Spleen (tissue), 7 donors: Measurements from ENCODE around the gene TRIM47.

Experiments used
- POLR2A ChIP-seq, 3 donors: fragments of 450-650 bp; IDR thresholded peaks; one replicate each; pipeline ENCODE4 v1.5.1; 2017; ENCODE audit warnings: antibody characterized with exemption in 3 of 3, mild to moderate bottlenecking in 1 of 3
- POLR2AphosphoS5 ChIP-seq, 3 donors: sonication (generic); formaldehyde crosslinking; IDR thresholded peaks; one replicate each; pipeline ENCODE4 v1.5.1; 2017; ENCODE audit warnings: antibody characterized with exemption in 3 of 3
- TF ChIP-seq, protein P1 (sequence below), 11 experiments: fragments of 200-600 bp in 7 of 11; fragments of 450-650 bp in 4 of 11; sonication (generic) in 4 of 11; IDR thresholded peaks in 8 of 11; conservative IDR thresholded peaks in 3 of 11; 1 replicate in 7 of 11; 2 replicates in 4 of 11; pipeline versions ENCODE4 v1.4.0 to v1.8.0; 2016 to 2021; ENCODE audit warnings: antibody characterized with exemption in 11 of 11, inconsistent platforms in 4 of 11, mild to moderate bottlenecking in 1 of 11
- donor health status: DM: no; HTN: no; CAD: no; lungs with moderate emphysema.
- donor health status: DM: no; HTN: no; CAD: no.
- donor health status: DM: no; HTN: no; CAD: no.

DNA sequence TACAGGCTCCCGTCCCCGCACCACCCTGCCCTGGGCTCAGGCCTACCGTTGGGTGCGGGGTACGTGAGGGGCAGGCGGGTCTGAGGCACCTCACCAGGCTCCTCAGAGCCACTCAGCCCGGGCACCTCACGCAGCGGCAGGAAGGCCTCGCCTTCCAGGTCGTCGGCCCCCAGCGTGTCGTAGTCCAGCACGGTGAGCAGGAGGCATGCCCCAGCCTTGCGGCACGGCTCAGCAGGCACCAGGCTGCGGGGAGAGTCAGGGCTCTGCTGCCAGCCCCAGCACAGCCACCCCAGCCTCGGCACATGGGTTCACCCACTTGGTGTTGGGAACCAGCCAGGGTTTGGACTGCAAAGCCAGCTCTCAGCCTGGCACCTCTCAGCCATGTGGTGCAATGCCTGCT is 49.6 kb downstream of the TRIM47 start:
- TF ChIP-seq, protein P1, sequence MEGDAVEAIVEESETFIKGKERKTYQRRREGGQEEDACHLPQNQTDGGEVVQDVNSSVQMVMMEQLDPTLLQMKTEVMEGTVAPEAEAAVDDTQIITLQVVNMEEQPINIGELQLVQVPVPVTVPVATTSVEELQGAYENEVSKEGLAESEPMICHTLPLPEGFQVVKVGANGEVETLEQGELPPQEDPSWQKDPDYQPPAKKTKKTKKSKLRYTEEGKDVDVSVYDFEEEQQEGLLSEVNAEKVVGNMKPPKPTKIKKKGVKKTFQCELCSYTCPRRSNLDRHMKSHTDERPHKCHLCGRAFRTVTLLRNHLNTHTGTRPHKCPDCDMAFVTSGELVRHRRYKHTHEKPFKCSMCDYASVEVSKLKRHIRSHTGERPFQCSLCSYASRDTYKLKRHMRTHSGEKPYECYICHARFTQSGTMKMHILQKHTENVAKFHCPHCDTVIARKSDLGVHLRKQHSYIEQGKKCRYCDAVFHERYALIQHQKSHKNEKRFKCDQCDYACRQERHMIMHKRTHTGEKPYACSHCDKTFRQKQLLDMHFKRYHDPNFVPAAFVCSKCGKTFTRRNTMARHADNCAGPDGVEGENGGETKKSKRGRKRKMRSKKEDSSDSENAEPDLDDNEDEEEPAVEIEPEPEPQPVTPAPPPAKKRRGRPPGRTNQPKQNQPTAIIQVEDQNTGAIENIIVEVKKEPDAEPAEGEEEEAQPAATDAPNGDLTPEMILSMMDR (IDR thresholded peaks at IDR 0.05 in 8 of 11, conservative IDR thresholded peaks at IDR 0.05 in 3 of 11): no peak
- TF ChIP-seq POLR2AphosphoS5 (IDR thresholded peaks at IDR 0.05) (peak; percentile 20 to 76 (median 26)), POLR2A (IDR thresholded peaks at IDR 0.05) (no peak)
